ENCODE results near the gene TNFRSF11A.
A peak's percentile ranks its signal among the peaks of the same experiment; 100 is the strongest.

The TNFRSF11A gene

GRCh38 chr18:62324917-62325805, at the start of gene TNFRSF11A:
TNFRSF11A (plus strand) TSS chr18:62325310; CDS start chr18:62325353, 43 bp downstream.
- no peak for TF ChIP-seq POLR2A (IDR thresholded peaks at IDR 0.05; ENCODE audit: low read length)
- no peak for TF ChIP-seq GATA1 (IDR thresholded peaks at IDR 0.05; ENCODE audit: low read depth, low read length)
- DNase-seq = peak; percentile 76 to 87

- TF ChIP-seq GATA1 (IDR thresholded peaks at IDR 0.05; ENCODE audit: low read depth, low read length) (no peak), POLR2A (IDR thresholded peaks at IDR 0.05; ENCODE audit: low read length) (no peak)
- no peak for DNase-seq
Measured at GRCh38 chr18:62277045-62277444, 48.1 kb upstream of the TNFRSF11A start.

GRCh38 chr18:62279561-62279960, 45.5 kb upstream of the TNFRSF11A start:
- TF ChIP-seq GATA1 (IDR thresholded peaks at IDR 0.05; ENCODE audit: low read depth, low read length) (no peak), POLR2A (IDR thresholded peaks at IDR 0.05; ENCODE audit: low read length) (no peak)
- DNase-seq = no peak

- TF ChIP-seq POLR2A (IDR thresholded peaks at IDR 0.05; ENCODE audit: low read length) (no peak), GATA1 (IDR thresholded peaks at IDR 0.05; ENCODE audit: low read depth, low read length) (no peak)
Measured at GRCh38 chr18:62280058-62280457, 45.1 kb upstream of the TNFRSF11A start.

GRCh38 chr18:62280786-62281185, 44.3 kb upstream of the TNFRSF11A start:
- TF ChIP-seq GATA1 (IDR thresholded peaks at IDR 0.05; ENCODE audit: low read depth, low read length) (no peak), POLR2A (IDR thresholded peaks at IDR 0.05; ENCODE audit: low read length) (no peak)
- no peak for DNase-seq

More at GRCh38 chr18:62280058-62280457, 45.1 kb upstream of the TNFRSF11A start:
- no peak for DNase-seq

- TF ChIP-seq GATA1 (IDR thresholded peaks at IDR 0.05; ENCODE audit: low read depth, low read length) (no peak), POLR2A (IDR thresholded peaks at IDR 0.05; ENCODE audit: low read length) (no peak)
- DNase-seq = no peak
Measured at GRCh38 chr18:62281684-62282083, 43.4 kb upstream of the TNFRSF11A start.

GRCh38 chr18:62282188-62282629, 42.9 kb upstream of the TNFRSF11A start:
- no peak for DNase-seq

GRCh38 chr18:62284637-62285036, 40.5 kb upstream of the TNFRSF11A start:
- no peak for TF ChIP-seq GATA1 (IDR thresholded peaks at IDR 0.05; ENCODE audit: low read depth, low read length)
- no peak for TF ChIP-seq POLR2A (IDR thresholded peaks at IDR 0.05; ENCODE audit: low read length)
- no peak for DNase-seq

More at GRCh38 chr18:62282188-62282629, 42.9 kb upstream of the TNFRSF11A start:
- no peak for TF ChIP-seq POLR2A (IDR thresholded peaks at IDR 0.05; ENCODE audit: low read length)
- no peak for TF ChIP-seq GATA1 (IDR thresholded peaks at IDR 0.05; ENCODE audit: low read depth, low read length)

GRCh38 chr18:62285281-62285680, 39.8 kb upstream of the TNFRSF11A start:
- TF ChIP-seq GATA1 (IDR thresholded peaks at IDR 0.05; ENCODE audit: low read depth, low read length) (no peak), POLR2A (IDR thresholded peaks at IDR 0.05; ENCODE audit: low read length) (no peak)

GRCh38 chr18:62287781-62288664, 37.1 kb upstream of the TNFRSF11A start:
- TF ChIP-seq POLR2A (IDR thresholded peaks at IDR 0.05; ENCODE audit: low read length) (no peak), GATA1 (IDR thresholded peaks at IDR 0.05; ENCODE audit: low read depth, low read length) (no peak)
- no peak for DNase-seq

More at GRCh38 chr18:62285281-62285680, 39.8 kb upstream of the TNFRSF11A start:
- no peak for DNase-seq

GRCh38 chr18:62288665-62289008, 36.5 kb upstream of the TNFRSF11A start:
- no peak for DNase-seq
- TF ChIP-seq GATA1 (IDR thresholded peaks at IDR 0.05; ENCODE audit: low read depth, low read length) (no peak), POLR2A (IDR thresholded peaks at IDR 0.05; ENCODE audit: low read length) (no peak)

GRCh38 chr18:62289047-62289446, 36.1 kb upstream of the TNFRSF11A start:
- TF ChIP-seq GATA1 (IDR thresholded peaks at IDR 0.05; ENCODE audit: low read depth, low read length) (no peak), POLR2A (IDR thresholded peaks at IDR 0.05; ENCODE audit: low read length) (no peak)

GRCh38 chr18:62294073-62294472, 31.0 kb upstream of the TNFRSF11A start:
- no peak for DNase-seq
- TF ChIP-seq GATA1 (IDR thresholded peaks at IDR 0.05; ENCODE audit: low read depth, low read length) = no peak
- no peak for TF ChIP-seq POLR2A (IDR thresholded peaks at IDR 0.05; ENCODE audit: low read length)

More at GRCh38 chr18:62289047-62289446, 36.1 kb upstream of the TNFRSF11A start:
- DNase-seq = no peak
